Measurements from ENCODE around the gene ZNF883. TPM values are rescaled to one million over a fixed set of nuclear protein-coding genes. Genes with fewer than 3 reads are reported as not detected.

The ZNF883 gene
- polyA plus RNA-seq, 1 of the 3 experiments (the other 2 are of a cell fraction): 2.0 TPM

DNA sequence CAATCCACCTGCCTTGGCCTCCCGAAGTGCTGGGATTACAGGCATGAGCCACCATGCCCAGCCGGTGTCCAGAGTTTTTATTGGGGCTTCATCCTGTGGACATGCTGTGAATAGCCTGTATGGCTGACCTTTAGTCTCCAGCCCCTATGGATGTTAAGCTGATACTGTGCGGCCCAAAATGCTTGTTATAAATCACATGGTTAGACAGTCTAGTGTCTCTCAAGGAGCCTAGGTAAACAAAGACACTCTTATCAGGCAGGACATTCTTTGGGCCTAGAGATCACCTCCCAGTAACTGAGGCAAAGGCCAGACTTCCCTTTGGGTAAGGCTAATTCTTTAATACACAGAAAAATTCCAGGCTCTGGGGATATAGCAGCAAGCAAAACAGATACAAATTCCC is 99.4 kb downstream of the ZNF883 start:
- Histone ChIP-seq H3K4me3 (ENCODE audit: low read depth in 2 of 2, low read length in 1 of 2) (no peak overlapping the region), H3K36me3 (replicated peaks in 1 of 2; ENCODE audit: control insufficient read depth in 1 of 2, insufficient read depth in 2 of 2, low read length in 1 of 2) (no peaks in the 10 kb centered on the region), H3K27me3 (ENCODE audit: insufficient read depth) (no peaks in the 10 kb centered on the region; the same call in none of the 2 replicates), H4K20me1 (ENCODE audit: insufficient read depth) (no peaks in the 10 kb centered on the region), H3K9ac (no peak overlapping the region), H3K9me2 (no peaks in the 10 kb centered on the region), H3K4me1 (ENCODE audit: control insufficient read depth in 1 of 2, insufficient read depth in 2 of 2, low read depth in 1 of 2, low read length in 1 of 2) (no peaks in the 10 kb centered on the region), H2AFZ (ENCODE audit: low read depth) (no peak overlapping the region), H3K4me2 (no peak overlapping the region), H3F3A (replicated peaks; ENCODE audit: insufficient read depth) (no peaks in the 10 kb centered on the region), H3K27ac (ENCODE audit: low read depth in 2 of 2, low read length in 1 of 2) (no peak overlapping the region), H3K79me2 (ENCODE audit: insufficient read depth) (no peaks in the 10 kb centered on the region), H3K9me3 (no peaks in the 10 kb centered on the region)
- CTCF ChIA-PET: no interaction called here
- POLR2A ChIA-PET: no interaction called here
- DNase-seq: no peak
- 34% methylated on average over 3 of the region's 3 CpGs for WGBS (ENCODE audit: low lambda C conversion rate)
- TF ChIP-seq FOXM1 (IDR thresholded peaks at IDR 0.05; ENCODE audit: low read depth) (no peak), RFX5 (IDR thresholded peaks at IDR 0.05; ENCODE audit: low read length) (no peak), IRF3 (IDR thresholded peaks at IDR 0.05; ENCODE audit: low read depth, low read length) (no peak)

DNA sequence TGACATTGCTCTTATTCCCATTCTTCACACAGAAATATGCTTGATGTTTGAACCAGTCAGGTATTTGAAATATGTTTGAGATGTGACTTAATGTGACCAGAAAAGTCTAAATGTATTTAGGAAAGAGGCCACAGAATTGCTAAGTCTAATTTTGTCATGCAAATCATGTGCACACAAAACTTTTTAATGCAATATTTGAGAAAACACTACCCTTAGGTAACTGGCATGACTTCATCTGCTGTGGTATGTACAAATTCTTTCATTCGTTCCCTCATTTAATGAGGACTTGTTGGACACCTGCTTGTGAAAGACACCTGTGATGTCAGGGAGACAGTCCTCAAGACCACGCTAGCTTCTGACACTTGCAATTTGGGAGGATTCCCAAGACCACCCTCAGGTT is 100.3 kb downstream of the ZNF883 start:
- POLR2A ChIA-PET: no interaction called here
- Histone ChIP-seq H3K27me3 (ENCODE audit: insufficient read depth) (no peaks in the 10 kb centered on the region; the same call in none of the 2 replicates), H3K9me2 (no peaks in the 10 kb centered on the region), H3F3A (replicated peaks; ENCODE audit: insufficient read depth) (no peaks in the 10 kb centered on the region), H4K20me1 (ENCODE audit: insufficient read depth) (no peaks in the 10 kb centered on the region), H3K9ac (no peak overlapping the region), H3K36me3 (replicated peaks in 1 of 2; ENCODE audit: control insufficient read depth in 1 of 2, insufficient read depth in 2 of 2, low read length in 1 of 2) (no peaks in the 10 kb centered on the region), H3K4me3 (ENCODE audit: low read depth in 2 of 2, low read length in 1 of 2) (no peak overlapping the region), H3K27ac (ENCODE audit: low read depth in 2 of 2, low read length in 1 of 2) (no peak overlapping the region), H3K79me2 (ENCODE audit: insufficient read depth) (no peaks in the 10 kb centered on the region), H2AFZ (ENCODE audit: low read depth) (no peak overlapping the region), H3K4me1 (ENCODE audit: control insufficient read depth in 1 of 2, insufficient read depth in 2 of 2, low read depth in 1 of 2, low read length in 1 of 2) (no peaks in the 10 kb centered on the region), H3K4me2 (no peak overlapping the region), H3K9me3 (no peaks in the 10 kb centered on the region)
- 12% methylated on average over 2 of the region's 2 CpGs for WGBS (ENCODE audit: low lambda C conversion rate)
- DNase-seq: no peak
- no peak for TF ChIP-seq POLR2AphosphoS5 (IDR thresholded peaks at IDR 0.05; ENCODE audit: low read depth, low read length)
- TF ChIP-seq FOSL2 (IDR thresholded peaks at IDR 0.05; ENCODE audit: borderline replicate concordance, low read depth): no peak
- no peak for TF ChIP-seq TAF1 (IDR thresholded peaks at IDR 0.05; ENCODE audit: borderline replicate concordance, low read depth, low read length)
- TF ChIP-seq EP300 (IDR thresholded peaks at IDR 0.05; ENCODE audit: borderline replicate concordance in 1 of 2, low read depth in 1 of 2, low read length in 1 of 2): no peak
- TF ChIP-seq, protein P1, sequence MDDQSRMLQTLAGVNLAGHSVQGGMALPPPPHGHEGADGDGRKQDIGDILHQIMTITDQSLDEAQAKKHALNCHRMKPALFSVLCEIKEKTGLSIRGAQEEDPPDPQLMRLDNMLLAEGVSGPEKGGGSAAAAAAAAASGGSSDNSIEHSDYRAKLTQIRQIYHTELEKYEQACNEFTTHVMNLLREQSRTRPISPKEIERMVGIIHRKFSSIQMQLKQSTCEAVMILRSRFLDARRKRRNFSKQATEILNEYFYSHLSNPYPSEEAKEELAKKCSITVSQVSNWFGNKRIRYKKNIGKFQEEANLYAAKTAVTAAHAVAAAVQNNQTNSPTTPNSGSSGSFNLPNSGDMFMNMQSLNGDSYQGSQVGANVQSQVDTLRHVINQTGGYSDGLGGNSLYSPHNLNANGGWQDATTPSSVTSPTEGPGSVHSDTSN (IDR thresholded peaks at IDR 0.05): no peak
- TF ChIP-seq FOXJ3 (CRISPR knock-in tag; IDR thresholded peaks at IDR 0.05): no peak
- TF ChIP-seq GATA2 (CRISPR knock-in tag; IDR thresholded peaks at IDR 0.05): no peak
- CTCF ChIA-PET: interaction anchor here (1.4 kb wide), 1 partner anchor 12 kb away, joined by 3 read pairs; no protein-coding TSS in a partner anchor

Other genes with a start within 250 kb of the ZNF883 start
- gene SLC46A2, start 121.3 kb downstream of the ZNF883 start, polyA plus RNA-seq (2012; rRNA removed): not detected in 2 replicates
- 0.58 and 0.67 TPM in 2 replicates for gene ZFP37, start 44.5 kb upstream of the ZNF883 start, polyA plus RNA-seq (2012; rRNA removed)
- gene SLC31A2, start 138.8 kb upstream of the ZNF883 start, polyA plus RNA-seq (2012; rRNA removed): 6.4 and 8.5 TPM in 2 replicates
- gene FKBP15, start 209.1 kb upstream of the ZNF883 start, polyA plus RNA-seq (2012; rRNA removed): 13.9 and 17.6 TPM in 2 replicates
- gene SLC31A1, start 209.4 kb upstream of the ZNF883 start, polyA plus RNA-seq (2012; rRNA removed): 7.7 and 11.2 TPM in 2 replicates

Data from SK-N-SH (cell line).